Stimulated activated naive B cell treated with anti-CD40 and anti-IgM and Interleukin-4, amounts not matched to agents 10 μg/mL and 1 μg/mL and 100 μg/mL, for 72 hours (primary cell): Measurements from ENCODE around the gene NPFF.
A peak's percentile ranks its signal among the peaks of the same experiment; 100 is the strongest.

Experiments used
- ATAC-seq, 2 donors: fragments of 150-1000 bp; cut with Tn5 transposase; replicated peaks; 2 replicates each; pipeline ENCODE4 v1.10.0; 2021; ENCODE audit warnings: moderate library complexity in 1 of 2
- DNase-seq: peaks from one replicate; pipeline ENCODE4 v3.0.0; 2021
- H3K27ac Mint-ChIP-seq: one replicate; pipeline ENCODE4 v1.8.0; 2022; ENCODE audit warnings: mild to moderate bottlenecking, mixed read lengths
- H3K27me3 Mint-ChIP-seq, 2 donors: one replicate each; pipeline ENCODE4 v1.8.0; 2022; ENCODE audit warnings: mixed read lengths in 2 of 2
- H3K36me3 Mint-ChIP-seq, 2 donors: one replicate each; pipeline ENCODE4 v1.8.0; 2022; ENCODE audit warnings: mixed read lengths in 2 of 2, mild to moderate bottlenecking in 1 of 2
- H3K4me1 Mint-ChIP-seq, 2 donors: one replicate each; pipeline ENCODE4 v1.8.0; 2022; ENCODE audit warnings: mixed read lengths in 2 of 2, mild to moderate bottlenecking in 1 of 2
- H3K4me3 Mint-ChIP-seq, 2 donors: one replicate each; pipeline ENCODE4 v1.8.0; 2022; ENCODE audit warnings: mild to moderate bottlenecking in 2 of 2, mixed read lengths in 2 of 2, moderate library complexity in 1 of 2
- H3K9me3 Mint-ChIP-seq, 2 donors: one replicate each; pipeline ENCODE4 v1.8.0; 2022; ENCODE audit warnings: mixed read lengths in 2 of 2, mild to moderate bottlenecking in 1 of 2

Gene NPFF

GRCh38 chr12:53496752-53497032, 10.6 kb downstream of the NPFF start:
- Mint-ChIP-seq H3K9me3 (no peaks in the 10 kb centered on the region), H3K27ac (no peak overlapping the region), H3K27me3 (no peaks in the 10 kb centered on the region), H3K4me1 (peaks cover 30 to 50% of the 10 kb centered on the region in 2 donors), H3K4me3 (no peak overlapping the region), H3K36me3 (peaks cover 0 to under 1% of the 10 kb centered on the region in 2 donors)
- no peak for ATAC-seq
- no peak for DNase-seq

- no peak for DNase-seq
- peaks cover 30 to 51% of the 10 kb centered on the region in 2 donors for H3K4me1 Mint-ChIP-seq
Measured at GRCh38 chr12:53495903-53496751, 11.2 kb downstream of the NPFF start.

GRCh38 chr12:53493610-53494391, 13.5 kb downstream of the NPFF start:
- H3K27me3 Mint-ChIP-seq, result no peaks in the 10 kb centered on the region
- no peaks in the 10 kb centered on the region for H3K9me3 Mint-ChIP-seq
- peak overlapping the region; percentile 95 to 99 for H3K4me3 Mint-ChIP-seq
- DNase-seq, result no peak
- H3K27ac Mint-ChIP-seq, result peak overlapping the region; percentile 95
- peak; percentile 8 to 11 for ATAC-seq
- no peaks in the 10 kb centered on the region for H3K36me3 Mint-ChIP-seq
- peaks cover 22 to 39% of the 10 kb centered on the region in 2 donors for H3K4me1 Mint-ChIP-seq

More at GRCh38 chr12:53495903-53496751, 11.2 kb downstream of the NPFF start:
- H3K9me3 Mint-ChIP-seq, result no peaks in the 10 kb centered on the region
- ATAC-seq, result no peak
- H3K4me3 Mint-ChIP-seq, result no peak overlapping the region
- no peaks in the 10 kb centered on the region for H3K36me3 Mint-ChIP-seq
- H3K27ac Mint-ChIP-seq, result peak overlapping the region; percentile 33
- no peaks in the 10 kb centered on the region for H3K27me3 Mint-ChIP-seq

GRCh38 chr12:53492830-53493609, 14.3 kb downstream of the NPFF start:
- Mint-ChIP-seq H3K36me3 (peaks cover 0 to 3% of the 10 kb centered on the region in 2 donors), H3K4me3 (peak overlapping the region; percentile 95 to 99), H3K9me3 (no peaks in the 10 kb centered on the region), H3K27me3 (no peaks in the 10 kb centered on the region), H3K4me1 (peaks cover 16 to 31% of the 10 kb centered on the region in 2 donors), H3K27ac (peak overlapping the region; percentile 95)
- ATAC-seq (peak; percentile 97 to 98), DNase-seq (peak; percentile 81)

GRCh38 chr12:53492188-53492587, 15.1 kb downstream of the NPFF start:
- ATAC-seq (peak in 1 of 2 donors; percentile 10), DNase-seq (no peak)
- Mint-ChIP-seq H3K36me3 (peaks cover 6 to 10% of the 10 kb centered on the region in 2 donors), H3K9me3 (no peaks in the 10 kb centered on the region), H3K27ac (peak overlapping the region; percentile 65), H3K27me3 (no peaks in the 10 kb centered on the region), H3K4me3 (peak overlapping the region; percentile 95 to 99), H3K4me1 (peaks cover 16 to 30% of the 10 kb centered on the region in 2 donors)

GRCh38 chr12:53489242-53489864, 17.9 kb downstream of the NPFF start:
- Mint-ChIP-seq H3K27me3 (no peaks in the 10 kb centered on the region), H3K36me3 (peaks cover 21 to 26% of the 10 kb centered on the region in 2 donors), H3K9me3 (no peaks in the 10 kb centered on the region), H3K4me3 (no peak overlapping the region), H3K4me1 (peaks cover 16 to 35% of the 10 kb centered on the region in 2 donors), H3K27ac (no peak overlapping the region)
- DNase-seq (no peak), ATAC-seq (no peak)

GRCh38 chr12:53486736-53487487, 20.4 kb downstream of the NPFF start:
- H3K4me1 Mint-ChIP-seq, result peaks cover 10 to 30% of the 10 kb centered on the region in 2 donors
- H3K27me3 Mint-ChIP-seq, result no peaks in the 10 kb centered on the region
- peak overlapping the region; percentile 63 for H3K27ac Mint-ChIP-seq
- peaks cover 35 to 39% of the 10 kb centered on the region in 2 donors for H3K36me3 Mint-ChIP-seq
- no peaks in the 10 kb centered on the region for H3K9me3 Mint-ChIP-seq
- DNase-seq, result no peak
- H3K4me3 Mint-ChIP-seq, result no peak overlapping the region
- no peak for ATAC-seq

GRCh38 chr12:53485955-53486735, 21.1 kb downstream of the NPFF start:
- no peak for ATAC-seq
- Mint-ChIP-seq H3K4me3 (no peak overlapping the region), H3K27me3 (no peaks in the 10 kb centered on the region), H3K9me3 (no peaks in the 10 kb centered on the region), H3K36me3 (peaks cover 38 to 42% of the 10 kb centered on the region in 2 donors), H3K4me1 (peaks cover 12 to 25% of the 10 kb centered on the region in 2 donors), H3K27ac (peak overlapping the region; percentile 63)
- DNase-seq, result no peak

GRCh38 chr12:53484686-53485575, 22.4 kb downstream of the NPFF start:
- no peak overlapping the region for H3K4me3 Mint-ChIP-seq
- peak overlapping the region; percentile 79 for H3K27ac Mint-ChIP-seq
- DNase-seq (no peak), ATAC-seq (no peak)
- peaks cover 12 to 25% of the 10 kb centered on the region in 2 donors for H3K4me1 Mint-ChIP-seq
- H3K36me3 Mint-ChIP-seq, result peaks cover 39 to 43% of the 10 kb centered on the region in 2 donors
- no peaks in the 10 kb centered on the region for H3K27me3 Mint-ChIP-seq
- no peaks in the 10 kb centered on the region for H3K9me3 Mint-ChIP-seq

GRCh38 chr12:53483979-53484377, 23.3 kb downstream of the NPFF start:
- H3K4me1 Mint-ChIP-seq, result peaks cover 12 to 25% of the 10 kb centered on the region in 2 donors
- peaks cover 47 to 51% of the 10 kb centered on the region in 2 donors for H3K36me3 Mint-ChIP-seq
- no peak for DNase-seq
- H3K27ac Mint-ChIP-seq, result peak overlapping the region; percentile 56
- no peak overlapping the region for H3K4me3 Mint-ChIP-seq
- H3K9me3 Mint-ChIP-seq, result no peaks in the 10 kb centered on the region
- peak; percentile 41 to 44 for ATAC-seq
- no peaks in the 10 kb centered on the region for H3K27me3 Mint-ChIP-seq

GRCh38 chr12:53483225-53483978, 23.9 kb downstream of the NPFF start:
- H3K27me3 Mint-ChIP-seq, result no peaks in the 10 kb centered on the region
- peaks cover 47 to 54% of the 10 kb centered on the region in 2 donors for H3K36me3 Mint-ChIP-seq
- peak; percentile 33 for ATAC-seq
- peak overlapping the region; percentile 56 for H3K27ac Mint-ChIP-seq
- no peak overlapping the region for H3K4me3 Mint-ChIP-seq
- H3K9me3 Mint-ChIP-seq, result no peaks in the 10 kb centered on the region
- no peak for DNase-seq
- H3K4me1 Mint-ChIP-seq, result peaks cover 12 to 25% of the 10 kb centered on the region in 2 donors
